IPS-15b (cell line): Measurements from ENCODE around the gene SERPINE1.

Source experiments
- H3K27me3 ChIP-seq: one replicate; pipeline ENCODE4 v1.6.1; 2013; ENCODE audit warnings: low read length; ENCODE audit not compliant: control insufficient read depth, insufficient read depth
- H3K36me3 ChIP-seq: one replicate; pipeline ENCODE4 v1.6.1; 2013; ENCODE audit warnings: low read length; ENCODE audit not compliant: control insufficient read depth, insufficient read depth
- H3K4me1 ChIP-seq: one replicate; pipeline ENCODE4 v1.6.1; 2013; ENCODE audit warnings: mild to moderate bottlenecking, low read length; ENCODE audit not compliant: control insufficient read depth, insufficient read depth
- H3K4me3 ChIP-seq: one replicate; pipeline ENCODE4 v1.5.1; 2013; ENCODE audit warnings: low read depth, low read length
- H3K9ac ChIP-seq: one replicate; pipeline ENCODE4 v1.6.1; 2013; ENCODE audit warnings: low read depth, mild to moderate bottlenecking, low read length
- H3K9me3 ChIP-seq: one replicate; pipeline ENCODE4 v1.6.1; 2013; ENCODE audit warnings: mild to moderate bottlenecking, low read length; ENCODE audit not compliant: control insufficient read depth, insufficient read depth

SERPINE1 gene

GRCh38 chr7:101164071-101164840, 37.4 kb downstream of the SERPINE1 start:
- Histone ChIP-seq H3K4me1 (peaks cover 27% of the 10 kb centered on the region), H3K36me3 (no peaks in the 10 kb centered on the region), H3K4me3 (peak overlapping the region; percentile 71), H3K9ac (no peak overlapping the region), H3K27me3 (peaks cover 35% of the 10 kb centered on the region), H3K9me3 (no peaks in the 10 kb centered on the region)

- Histone ChIP-seq H3K36me3 (no peaks in the 10 kb centered on the region), H3K9me3 (no peaks in the 10 kb centered on the region), H3K4me3 (peak within 1 kb of the TSS; percentile 71), H3K4me1 (peaks cover 31% of the 10 kb centered on the region), H3K27me3 (peaks cover 46% of the 10 kb centered on the region), H3K9ac (no peak within 1 kb of the TSS)
Measured at GRCh38 chr7:101165075-101165957, 38.4 kb downstream of the SERPINE1 start, which contains the start of gene VGF. TSS of gene VGF (minus strand) at chr7:101165569. CDS start at chr7:101164843, 726 bp downstream.

DNA sequence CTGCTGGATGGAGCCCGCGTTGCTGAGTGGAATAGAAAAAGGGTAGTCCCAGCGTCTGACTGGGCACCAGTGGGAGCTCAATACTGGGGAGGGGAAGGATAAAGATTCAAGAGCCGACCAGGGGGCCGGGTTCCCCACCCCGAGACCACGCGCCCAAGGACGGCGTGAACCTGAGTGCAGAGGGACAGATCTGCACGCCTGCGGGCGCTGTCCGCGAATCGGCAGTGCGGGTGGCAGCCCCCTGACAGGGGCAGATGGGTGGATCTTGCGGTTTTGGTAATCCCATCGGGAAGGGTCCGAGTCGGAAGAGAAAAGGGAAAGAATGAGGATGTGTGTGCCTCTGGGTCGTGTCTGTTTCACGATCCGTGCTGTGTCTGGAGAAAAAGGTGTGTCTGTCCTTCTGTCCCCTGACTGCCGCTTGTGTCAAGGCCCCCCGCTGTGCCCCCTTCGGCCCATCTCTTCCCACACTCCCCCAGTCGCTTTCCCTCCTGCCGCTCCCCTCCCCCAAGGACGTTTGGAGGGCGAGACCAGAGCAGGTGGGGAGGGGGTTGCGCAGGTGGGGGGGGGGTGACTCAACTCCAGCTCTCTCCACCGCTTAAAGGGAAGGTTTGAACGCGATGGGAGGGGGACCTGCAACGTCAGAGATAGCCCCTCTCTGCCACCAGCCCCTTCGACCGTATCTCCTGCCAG, 39.2 kb downstream of the SERPINE1 start:
- Histone ChIP-seq H3K4me1 (peaks cover 32% of the 10 kb centered on the region), H3K27me3 (peaks cover 54% of the 10 kb centered on the region), H3K36me3 (no peaks in the 10 kb centered on the region), H3K9ac (no peak overlapping the region), H3K4me3 (peak overlapping the region; percentile 67), H3K9me3 (no peaks in the 10 kb centered on the region)

DNA sequence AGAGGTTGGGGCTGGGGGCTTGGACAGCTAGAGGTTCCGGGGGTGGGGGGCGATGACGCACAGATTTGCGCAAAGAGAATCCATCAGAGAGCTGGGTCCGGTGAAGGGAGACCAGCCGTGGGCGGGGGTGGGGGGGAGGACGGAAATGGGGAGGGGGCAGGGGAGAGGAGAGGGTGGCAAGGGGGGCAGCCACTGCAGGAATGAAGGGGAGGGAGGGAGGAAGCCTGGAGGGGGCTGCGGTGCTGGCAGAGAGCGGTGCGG, 39.7 kb downstream of the SERPINE1 start:
- Histone ChIP-seq H3K4me3 (peak overlapping the region; percentile 73), H3K27me3 (peaks cover 59% of the 10 kb centered on the region), H3K9me3 (no peaks in the 10 kb centered on the region), H3K9ac (no peak overlapping the region), H3K36me3 (no peaks in the 10 kb centered on the region), H3K4me1 (peaks cover 32% of the 10 kb centered on the region)

- H3K27me3 ChIP-seq, result peaks cover 64% of the 10 kb centered on the region
- no peak overlapping the region for H3K9ac ChIP-seq
- H3K9me3 ChIP-seq, result no peaks in the 10 kb centered on the region
- peak overlapping the region; percentile 73 for H3K4me3 ChIP-seq
- no peaks in the 10 kb centered on the region for H3K36me3 ChIP-seq
- H3K4me1 ChIP-seq, result peaks cover 31% of the 10 kb centered on the region
Measured at GRCh38 chr7:101166909-101167644, 40.2 kb downstream of the SERPINE1 start.

GRCh38 chr7:101167645-101168411, 40.9 kb downstream of the SERPINE1 start:
- H3K9me3 ChIP-seq, result no peaks in the 10 kb centered on the region
- H3K4me1 ChIP-seq, result peaks cover 29% of the 10 kb centered on the region
- no peak overlapping the region for H3K9ac ChIP-seq
- no peaks in the 10 kb centered on the region for H3K36me3 ChIP-seq
- H3K27me3 ChIP-seq, result peaks cover 71% of the 10 kb centered on the region
- peak overlapping the region; percentile 73 for H3K4me3 ChIP-seq

DNA sequence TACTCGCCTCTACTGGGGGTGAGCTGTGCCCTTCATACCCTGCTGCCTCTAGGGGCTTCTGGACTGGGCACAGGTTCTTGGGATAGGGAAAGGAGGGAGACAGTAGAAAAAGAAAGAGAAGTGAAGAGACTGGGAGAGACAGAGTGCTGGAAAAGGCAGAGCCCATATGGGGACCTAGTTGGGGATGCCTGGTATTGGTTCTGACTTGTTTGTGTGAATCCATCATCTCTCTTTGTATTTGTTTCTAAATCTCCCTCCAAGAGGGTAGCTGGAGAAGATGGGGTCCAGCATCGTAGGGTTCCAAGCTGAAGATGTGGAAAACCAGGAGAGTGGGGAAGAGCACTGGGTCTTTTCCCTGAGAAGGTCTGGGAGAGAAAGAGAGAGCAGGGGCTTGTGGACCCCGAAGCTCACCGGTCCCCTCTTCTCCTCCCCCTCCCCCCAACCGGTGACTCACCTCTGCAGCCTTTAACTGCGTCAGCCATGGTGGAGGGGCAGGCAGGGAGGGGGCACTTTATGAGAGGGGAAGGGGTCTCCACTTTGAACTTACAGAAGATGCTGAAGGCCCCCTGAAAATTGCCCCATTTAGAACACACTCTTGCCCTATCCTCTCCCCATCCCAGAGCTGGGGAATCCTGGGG, 41.6 kb downstream of the SERPINE1 start:
- Histone ChIP-seq H3K9ac (no peak overlapping the region), H3K36me3 (no peaks in the 10 kb centered on the region), H3K4me1 (peaks cover 33% of the 10 kb centered on the region), H3K4me3 (peak overlapping the region; percentile 73), H3K9me3 (no peaks in the 10 kb centered on the region), H3K27me3 (peaks cover 78% of the 10 kb centered on the region)

- Histone ChIP-seq H3K27me3 (peaks cover 83% of the 10 kb centered on the region), H3K4me3 (peak overlapping the region; percentile 73), H3K36me3 (no peaks in the 10 kb centered on the region), H3K9ac (no peak overlapping the region), H3K9me3 (no peaks in the 10 kb centered on the region), H3K4me1 (peaks cover 33% of the 10 kb centered on the region)
Measured at GRCh38 chr7:101169110-101169837, 42.4 kb downstream of the SERPINE1 start.

- peak overlapping the region; percentile 73 for H3K4me3 ChIP-seq
- no peak overlapping the region for H3K9ac ChIP-seq
- H3K4me1 ChIP-seq, result peaks cover 33% of the 10 kb centered on the region
- peaks cover 83% of the 10 kb centered on the region for H3K27me3 ChIP-seq
- H3K9me3 ChIP-seq, result no peaks in the 10 kb centered on the region
- no peaks in the 10 kb centered on the region for H3K36me3 ChIP-seq
Measured at GRCh38 chr7:101169838-101170551, 43.1 kb downstream of the SERPINE1 start.
